Measurements from ENCODE around the gene KLHDC8B.

- no peak for TF ChIP-seq EZH2 (IDR thresholded peaks at IDR 0.05; ENCODE audit: borderline replicate concordance)
- TF ChIP-seq CTCF (IDR thresholded peaks at IDR 0.05; ENCODE audit: poor library complexity), result no peak
These were observed 20.3 kb downstream of the KLHDC8B start for GRCh38 chr3:49191741-49192140.

Measured in hepatocyte (in vitro differentiated cells).